ENCODE results near the gene DNAJC16.

GRCh38 chr1:15488371-15488770 is 38.3 kb upstream of the DNAJC16 start:
- TF ChIP-seq CTCF (conservative IDR thresholded peaks at IDR 0.05; ENCODE audit: low read length) = no peak
- TF ChIP-seq EZH2phosphoT487 (IDR thresholded peaks at IDR 0.05; ENCODE audit: borderline replicate concordance, low read depth, low read length) = no peak

All from OCI-LY7 (cell line).